LoVo (cell line): ENCODE results near the gene LIPH.
A peak's percentile ranks its signal among the peaks of the same experiment; 100 is the strongest.
"Not testable (repeated sequence)": the region's sequence is repeated elsewhere in the genome, so short reads cannot be mapped to it uniquely, and the experiment has no call there.

Source experiments
- DNase-seq: peaks from one replicate; pipeline ENCODE4 v3.0.0-alpha.2; 2016; ENCODE audit warnings: low spot score

Gene LIPH

DNA sequence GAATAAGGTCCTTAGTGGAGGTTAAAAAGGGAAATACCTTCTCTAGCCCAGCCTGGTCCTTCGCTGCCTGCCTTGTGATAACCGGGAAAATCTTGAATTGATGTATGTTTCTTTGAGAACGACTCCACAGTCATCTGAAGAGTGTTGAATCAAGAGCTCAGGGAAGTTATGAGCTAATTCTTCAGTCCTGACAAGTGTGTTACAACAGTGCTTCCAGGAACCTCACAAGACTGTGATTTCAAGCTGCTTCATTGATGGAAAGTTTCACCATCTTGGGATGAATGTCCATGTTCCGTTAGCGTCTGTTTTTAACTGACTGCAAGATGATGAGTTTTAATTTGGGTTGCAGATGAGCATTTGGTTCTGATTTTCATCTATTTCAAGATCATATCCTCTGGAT lies 66.0 kb downstream of the LIPH start:
- no peak for DNase-seq

- no peak for DNase-seq
Observed at GRCh38 chr3:185484296-185484695, 68.1 kb downstream of the LIPH start.

GRCh38 chr3:185479373-185479945 lies 72.9 kb downstream of the LIPH start:
- no peak for DNase-seq

- DNase-seq, result no peak
Observed at GRCh38 chr3:185477316-185477715, 75.1 kb downstream of the LIPH start.

- not testable (repeated sequence) for DNase-seq
Observed at GRCh38 chr3:185474922-185475321, 77.5 kb downstream of the LIPH start.

DNA sequence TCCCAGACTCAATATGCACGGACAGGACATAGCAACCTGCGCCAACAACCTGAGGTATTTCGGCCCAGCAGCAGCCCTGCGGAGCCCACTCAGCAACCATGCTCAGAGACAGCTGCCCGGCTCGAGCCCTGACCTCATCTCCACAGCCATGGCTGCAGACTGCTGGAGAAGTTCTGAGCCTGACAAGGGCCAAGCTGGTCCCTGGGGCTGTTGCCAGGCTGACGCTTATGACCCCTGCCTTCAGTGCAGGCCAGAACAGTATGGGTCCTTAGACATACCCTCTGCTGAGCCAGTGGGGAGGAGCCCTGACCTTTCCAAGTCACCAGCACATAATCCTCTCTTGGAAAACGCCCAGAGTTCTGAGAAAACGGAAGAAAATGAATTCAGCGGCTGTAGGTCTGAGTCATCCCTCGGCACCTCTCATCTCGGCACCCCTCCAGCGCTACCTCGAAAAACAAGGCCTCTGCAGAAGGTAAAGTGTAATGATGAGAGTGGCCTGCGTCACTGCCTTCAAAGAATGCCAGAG lies 79.0 kb downstream of the LIPH start:
- DNase-seq, result peak; percentile 41

DNA sequence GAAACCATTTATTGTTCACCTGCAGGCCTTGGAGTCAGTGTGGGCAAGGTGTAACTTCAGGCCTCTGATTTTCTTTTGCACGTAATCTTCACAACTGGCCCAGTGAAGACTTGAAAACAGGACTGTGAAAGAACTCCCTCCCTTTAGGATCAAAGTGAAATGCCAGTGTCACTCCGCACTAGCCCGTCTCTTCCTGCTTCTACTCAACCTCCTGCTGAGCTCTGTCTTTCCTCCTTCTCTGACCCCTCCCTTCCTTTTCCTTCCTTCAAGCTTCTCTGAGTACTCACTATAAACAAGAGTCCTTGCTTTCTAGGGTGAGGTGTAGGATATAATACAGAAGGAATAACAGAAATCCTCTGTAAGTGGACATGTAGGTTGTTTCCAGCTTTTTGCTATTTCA lies 82.1 kb downstream of the LIPH start:
- DNase-seq, result no peak

DNA sequence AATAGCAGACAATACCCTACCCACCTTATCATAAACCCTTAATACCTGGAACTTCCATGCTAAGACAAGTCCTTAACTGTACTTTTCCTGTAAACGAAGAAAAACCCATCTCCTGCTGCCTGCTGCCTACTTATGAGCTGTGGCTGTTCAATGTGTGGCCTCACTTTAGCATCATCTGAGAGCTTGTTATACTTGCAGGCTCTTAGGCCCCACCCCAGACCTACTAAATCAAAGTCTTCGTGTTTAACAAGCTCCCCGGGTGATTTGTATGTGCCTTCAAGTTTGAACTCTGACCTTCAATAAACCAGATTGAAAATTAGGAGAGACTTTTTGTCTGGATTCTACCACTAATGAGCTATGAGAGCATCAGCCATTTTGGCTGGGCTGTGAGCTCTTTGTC lies 82.8 kb downstream of the LIPH start:
- no peak for DNase-seq

DNA sequence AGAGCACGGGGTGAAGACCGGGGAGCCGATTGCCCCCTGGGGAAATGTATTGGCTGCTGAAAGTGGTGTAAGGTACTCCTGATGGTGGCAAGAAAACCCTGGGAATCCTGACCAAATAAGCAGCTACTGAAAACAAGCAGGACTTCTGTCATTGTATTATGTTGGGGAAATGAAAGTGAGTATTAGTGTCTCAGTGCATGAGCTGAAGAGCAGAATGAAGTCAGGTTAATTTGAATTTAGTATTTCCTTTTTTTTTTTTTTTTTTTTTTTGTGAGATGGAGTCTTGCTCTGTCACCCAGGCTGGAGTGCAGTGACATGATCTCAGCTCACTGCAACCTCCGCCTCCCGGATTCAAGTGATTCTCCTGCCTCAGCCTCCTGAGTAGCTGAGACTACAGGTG lies 86.3 kb downstream of the LIPH start:
- DNase-seq, result not testable (repeated sequence)

DNA sequence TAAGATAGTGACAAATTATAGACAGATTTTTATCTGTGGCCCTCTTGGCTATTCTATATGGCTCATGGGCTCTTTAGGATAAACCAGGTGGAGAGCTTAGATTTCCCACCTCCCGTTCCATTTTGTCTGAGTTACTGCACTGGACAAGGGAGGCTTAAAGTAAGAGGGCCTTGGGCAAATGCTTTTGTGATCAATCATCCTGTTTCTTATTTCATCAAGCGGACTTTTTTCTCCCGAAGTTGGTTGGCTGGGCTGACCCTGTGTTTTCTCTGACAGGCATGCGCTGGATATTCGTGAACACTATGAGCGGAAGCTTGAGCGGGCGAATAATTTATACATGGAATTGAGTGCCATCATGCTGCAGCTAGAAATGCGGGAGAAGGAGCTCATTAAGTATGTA lies 86.9 kb downstream of the LIPH start:
- DNase-seq, result no peak

GRCh38 chr3:185460719-185461350 lies 91.6 kb downstream of the LIPH start:
- DNase-seq, result peak; percentile 12

- DNase-seq, result no peak
Observed at GRCh38 chr3:185460309-185460708, 92.1 kb downstream of the LIPH start.

DNA sequence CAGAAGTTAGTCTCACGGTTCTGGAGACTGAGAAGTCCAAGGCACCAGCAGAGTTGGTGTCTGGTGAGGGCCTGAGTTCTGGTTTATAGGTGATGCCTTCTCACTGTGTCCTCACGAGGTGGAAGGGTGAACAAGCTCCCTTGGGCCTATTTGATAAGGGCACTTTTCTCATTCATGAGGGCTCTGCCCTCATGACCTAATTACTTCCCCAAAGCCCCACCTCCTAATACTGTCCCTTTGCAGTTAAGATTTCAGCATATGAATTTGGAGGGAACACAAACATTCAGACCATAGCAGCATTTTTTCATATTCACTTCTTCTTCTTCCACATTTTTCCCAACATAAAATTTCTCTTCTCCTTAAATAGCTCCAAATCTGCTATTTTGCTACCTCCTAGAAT lies 95.0 kb downstream of the LIPH start:
- DNase-seq, result no peak
